Fibroblast of the conjunctiva (primary cell): ENCODE results near the gene SLC16A14.
"Not testable (repeated sequence)": the region's sequence is repeated elsewhere in the genome, so short reads cannot be mapped to it uniquely, and the experiment has no call there.

Experiments used
- DNase-seq: peaks from one replicate; pipeline ENCODE4 v3.0.0-alpha.2; 2010; ENCODE audit warnings: low read depth

Gene SLC16A14, protein sequence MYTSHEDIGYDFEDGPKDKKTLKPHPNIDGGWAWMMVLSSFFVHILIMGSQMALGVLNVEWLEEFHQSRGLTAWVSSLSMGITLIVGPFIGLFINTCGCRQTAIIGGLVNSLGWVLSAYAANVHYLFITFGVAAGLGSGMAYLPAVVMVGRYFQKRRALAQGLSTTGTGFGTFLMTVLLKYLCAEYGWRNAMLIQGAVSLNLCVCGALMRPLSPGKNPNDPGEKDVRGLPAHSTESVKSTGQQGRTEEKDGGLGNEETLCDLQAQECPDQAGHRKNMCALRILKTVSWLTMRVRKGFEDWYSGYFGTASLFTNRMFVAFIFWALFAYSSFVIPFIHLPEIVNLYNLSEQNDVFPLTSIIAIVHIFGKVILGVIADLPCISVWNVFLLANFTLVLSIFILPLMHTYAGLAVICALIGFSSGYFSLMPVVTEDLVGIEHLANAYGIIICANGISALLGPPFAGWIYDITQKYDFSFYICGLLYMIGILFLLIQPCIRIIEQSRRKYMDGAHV

GRCh38 chr2:230068651-230069055 lies at the start of gene SLC16A14:
TSS of gene SLC16A14 (minus strand) at chr2:230068924. CDS start at chr2:230059352, 9,572 bp downstream.
- peak; percentile 32 for DNase-seq

- DNase-seq: no peak
Observed at GRCh38 chr2:230106771-230107170, 38.0 kb upstream of the SLC16A14 start.

- DNase-seq: not testable (repeated sequence)
Observed at GRCh38 chr2:230101967-230102366, 33.2 kb upstream of the SLC16A14 start.

- DNase-seq: no peak
Observed at GRCh38 chr2:230097841-230098240, 29.1 kb upstream of the SLC16A14 start.

- no peak for DNase-seq
Observed at GRCh38 chr2:230097424-230097823, 28.7 kb upstream of the SLC16A14 start.

DNA sequence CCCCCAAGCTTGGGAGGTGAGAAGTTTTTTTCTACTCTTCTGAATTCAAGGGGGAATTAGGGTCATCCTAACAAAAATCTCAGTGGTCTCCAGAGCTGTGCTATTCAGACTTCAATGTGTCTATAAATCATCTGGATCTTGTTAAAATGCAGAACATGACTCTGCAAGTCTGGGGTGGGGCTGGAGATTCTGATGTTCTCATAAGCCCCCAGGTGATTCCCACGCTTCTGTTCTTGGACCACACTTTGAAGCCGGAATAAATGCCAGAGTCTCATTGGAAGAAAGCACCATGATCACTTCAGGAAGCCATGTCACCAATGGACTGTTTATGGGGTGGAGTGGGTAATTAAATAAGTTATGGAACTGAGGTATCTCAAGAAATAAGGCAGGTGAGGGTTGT lies 22.2 kb upstream of the SLC16A14 start:
- no peak for DNase-seq

DNA sequence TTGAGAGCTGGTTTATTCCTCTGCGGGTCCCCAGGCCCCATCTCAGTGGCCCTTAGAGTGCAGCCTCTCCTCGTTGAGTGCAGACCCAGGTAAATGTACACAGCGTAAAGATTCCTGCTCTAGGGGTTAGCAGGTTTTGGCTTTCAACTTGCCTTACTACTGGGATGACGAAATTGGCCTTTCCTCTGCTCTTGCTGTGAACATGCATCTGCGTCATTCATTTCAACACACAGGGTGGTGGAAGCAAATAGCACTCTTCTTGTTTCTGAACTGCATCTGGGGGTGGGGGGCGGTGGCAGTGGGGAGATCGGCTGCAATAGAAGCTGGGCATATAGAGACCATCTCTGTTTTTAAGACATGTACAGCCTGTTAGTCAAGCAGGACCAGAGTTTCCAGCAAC lies 16.5 kb upstream of the SLC16A14 start:
- DNase-seq: no peak

GRCh38 chr2:230077851-230078547 lies 9.3 kb upstream of the SLC16A14 start:
- no peak for DNase-seq

- no peak for DNase-seq
Observed at GRCh38 chr2:230076819-230077218, 8.1 kb upstream of the SLC16A14 start.

DNA sequence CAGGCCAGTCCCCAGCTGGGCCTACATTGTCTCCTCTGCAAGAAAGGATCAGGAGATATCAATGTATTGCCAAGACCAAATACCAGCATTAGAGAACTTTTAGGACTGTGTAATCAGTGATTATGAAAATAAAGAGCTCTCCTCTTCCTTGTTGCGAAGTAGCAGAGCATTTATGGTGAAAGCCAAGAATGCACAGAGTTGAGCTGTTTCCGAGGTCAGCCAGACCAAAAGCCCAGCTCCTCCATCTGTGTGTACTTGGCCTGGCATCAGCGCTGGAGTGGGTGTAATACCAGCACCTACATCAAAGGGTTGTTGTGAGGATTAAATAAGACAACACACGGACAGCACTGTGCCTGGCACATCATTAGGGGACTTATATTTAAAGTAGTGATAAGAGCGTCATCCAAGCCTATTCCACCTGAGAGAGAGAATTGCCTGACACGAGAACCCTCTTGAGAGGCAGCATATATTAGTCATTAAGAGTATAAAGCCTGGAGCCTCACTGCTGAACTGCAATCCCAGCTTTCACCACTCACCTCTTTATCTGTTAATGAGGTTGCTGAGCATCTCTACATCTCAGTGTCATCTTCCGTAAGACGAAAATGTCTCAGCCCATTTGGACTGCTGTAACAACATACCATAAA lies 7.4 kb upstream of the SLC16A14 start:
- DNase-seq: no peak

DNA sequence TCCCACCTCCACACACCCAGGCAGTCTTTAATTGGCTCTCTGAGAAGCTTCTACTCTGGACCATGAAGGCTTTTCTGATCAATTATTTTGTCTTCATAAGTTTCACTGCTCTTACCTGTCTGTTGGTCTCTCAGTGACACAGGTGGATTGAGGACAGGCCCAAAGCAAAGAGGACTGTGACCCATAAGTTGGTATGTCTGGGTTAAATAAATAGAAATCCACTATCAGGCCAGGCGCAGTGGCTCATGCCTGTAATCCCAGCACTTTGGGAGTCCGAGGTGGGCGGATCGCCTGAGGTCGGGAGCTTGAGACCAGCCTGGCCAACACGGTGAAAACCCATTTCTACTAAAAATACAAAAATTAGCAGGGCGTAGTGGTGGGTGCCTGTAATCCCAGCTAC lies 2.7 kb upstream of the SLC16A14 start:
- no peak for DNase-seq

DNA sequence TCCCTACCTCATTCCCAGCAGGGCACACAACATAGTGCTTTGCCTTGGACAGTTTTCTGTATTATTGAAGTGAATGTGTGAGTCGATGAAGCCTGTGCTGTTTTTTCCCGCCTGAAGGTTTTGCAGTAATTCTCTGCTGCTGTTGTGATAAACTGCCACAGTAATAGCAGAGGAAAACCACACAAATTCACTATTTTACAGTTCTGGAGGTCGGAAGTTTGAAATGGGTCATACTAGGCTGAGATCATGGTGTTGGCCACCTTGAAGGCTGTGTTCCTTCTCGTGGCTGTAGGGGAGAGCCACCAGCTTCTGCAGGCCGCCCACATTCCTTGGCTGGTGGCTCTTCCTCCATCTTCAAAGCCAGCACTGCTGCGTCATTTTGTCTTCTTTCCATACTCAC lies 678 bp upstream of the SLC16A14 start:
- no peak for DNase-seq

DNA sequence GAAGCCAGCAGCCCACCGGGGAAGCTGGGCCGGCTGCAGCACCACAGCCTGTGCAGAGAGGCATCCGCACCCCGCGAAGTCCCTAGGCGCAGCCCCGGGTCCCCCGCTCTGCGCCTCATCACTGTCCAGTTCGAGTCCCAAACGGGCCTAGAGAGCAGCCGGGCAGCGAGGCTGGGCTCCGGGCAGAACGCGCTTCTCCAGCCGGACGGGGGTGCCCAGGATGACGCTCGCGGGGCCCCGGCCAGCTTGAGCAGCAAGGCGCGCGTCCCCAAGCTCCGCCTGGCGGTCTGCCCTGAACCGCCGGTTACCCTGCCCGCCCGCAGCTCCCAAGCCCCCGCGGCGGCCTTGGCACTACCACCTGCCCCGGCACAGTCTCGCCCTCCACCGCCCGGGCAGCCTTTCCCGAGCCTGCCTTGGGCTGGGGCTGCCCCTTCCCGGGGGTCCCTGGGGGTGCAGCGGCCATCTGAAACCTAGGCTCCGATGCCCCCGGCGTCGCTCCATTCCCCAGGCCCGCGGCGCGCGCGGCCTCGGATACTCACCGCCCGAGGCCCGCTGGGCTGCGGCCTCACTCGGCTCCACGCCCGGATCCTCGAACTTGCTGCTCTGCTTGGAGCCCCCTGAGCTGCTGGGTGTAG lies 591 bp downstream of the SLC16A14 start:
- DNase-seq: no peak

GRCh38 chr2:230060672-230061293 lies 7.9 kb downstream of the SLC16A14 start:
- no peak for DNase-seq

DNA sequence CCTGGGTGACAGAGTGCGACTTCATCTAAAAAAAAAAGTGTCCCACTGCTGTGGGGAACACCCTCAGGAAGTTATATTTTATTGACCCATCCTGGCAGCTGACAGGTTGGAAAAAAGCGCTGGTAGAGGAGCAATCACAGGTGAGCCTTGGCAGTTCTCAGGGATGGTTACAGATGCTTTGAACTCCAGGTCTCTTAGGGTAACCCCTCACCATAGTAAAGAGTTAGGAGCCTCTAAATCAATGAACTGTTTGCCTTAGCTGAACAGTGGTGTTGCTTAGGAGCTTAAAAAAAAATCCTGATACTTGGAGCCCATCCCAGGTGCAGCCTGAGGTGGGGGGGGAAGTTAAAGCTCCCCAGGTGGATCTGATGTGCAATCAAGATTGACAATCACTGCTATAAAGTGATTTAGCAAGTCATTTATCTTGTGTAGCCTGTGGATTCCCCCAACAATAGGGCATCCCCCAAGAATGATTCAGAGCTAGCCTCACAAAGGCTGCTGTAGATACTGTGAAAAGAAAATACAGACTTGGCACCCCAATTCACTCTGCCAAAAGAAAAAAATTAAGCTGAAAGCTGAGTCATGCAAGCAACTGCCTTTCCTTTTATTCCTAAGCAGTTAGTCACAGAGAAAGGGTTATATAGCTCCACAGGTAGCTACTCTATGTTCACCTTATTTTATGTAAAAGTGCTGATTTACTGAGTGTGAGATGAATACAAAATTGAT lies 14.8 kb downstream of the SLC16A14 start:
- no peak for DNase-seq

GRCh38 chr2:230052299-230052698 lies 16.4 kb downstream of the SLC16A14 start:
- no peak for DNase-seq

DNA sequence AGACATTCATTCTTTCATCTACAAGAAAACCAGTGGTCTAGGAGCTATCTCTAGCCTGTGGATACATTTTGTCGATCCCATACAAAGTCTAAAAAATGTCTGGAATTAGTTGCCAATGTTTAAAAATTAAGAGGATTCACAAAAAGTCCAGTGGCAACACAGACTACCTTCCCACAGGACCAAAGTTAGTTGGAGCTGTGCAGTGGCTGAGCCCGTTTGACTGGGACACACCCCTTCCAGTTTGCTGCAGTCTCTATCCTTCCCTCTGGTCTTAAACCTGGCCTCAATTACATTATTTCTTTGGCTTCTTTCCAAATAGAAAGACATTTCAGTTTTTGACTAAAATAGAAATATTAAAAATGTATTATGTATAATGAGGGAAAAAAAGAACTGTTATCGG lies 18.6 kb downstream of the SLC16A14 start:
- DNase-seq: no peak

GRCh38 chr2:230048010-230048671 lies 20.6 kb downstream of the SLC16A14 start:
- no peak for DNase-seq

GRCh38 chr2:230046491-230046890 lies 22.2 kb downstream of the SLC16A14 start:
- DNase-seq: no peak

DNA sequence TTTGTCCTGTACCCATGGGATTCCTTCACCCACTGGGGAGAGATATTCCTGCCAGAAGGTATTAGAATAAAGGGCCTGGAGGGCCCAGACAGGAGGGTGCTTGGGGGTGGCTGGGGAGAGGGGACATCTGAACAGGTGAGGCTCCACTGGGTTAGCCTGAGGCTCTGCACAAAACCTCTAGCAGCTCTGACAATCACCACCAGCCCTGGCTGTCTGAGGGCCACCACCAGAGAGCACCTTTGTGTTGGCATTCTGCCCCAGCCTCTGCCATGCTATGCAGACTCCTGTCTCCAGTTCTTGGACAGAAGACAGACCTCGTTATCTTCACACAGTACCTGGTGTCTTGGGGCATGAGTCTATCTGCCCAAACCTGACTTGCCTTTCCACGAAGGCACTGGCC lies 25.3 kb downstream of the SLC16A14 start:
- no peak for DNase-seq

GRCh38 chr2:230043025-230043424 lies 25.7 kb downstream of the SLC16A14 start:
- DNase-seq: no peak
